ENCODE results near the gene HOXD12. TPM values are rescaled to one million over a fixed set of nuclear protein-coding genes. Genes with fewer than 3 reads are reported as not detected.

Gene HOXD12
- total and polyA plus RNA-seq, 2 experiments from 2014 or later, result not detected

- no peak overlapping the region for H3K4me3 ChIP-seq
- H2AFZ ChIP-seq, result no peak overlapping the region
- H3K4me1 ChIP-seq (ENCODE audit: insufficient read depth), result peaks cover 37% of the 10 kb centered on the region
- TF ChIP-seq EZH2 (IDR thresholded peaks at IDR 0.05; ENCODE audit: low read depth, unreplicated experiment), result peak; percentile 65
- TF ChIP-seq EZH2phosphoT487 (IDR thresholded peaks at IDR 0.05; ENCODE audit: unreplicated experiment), result no peak
- ATAC-seq (no peak), DNase-seq (ENCODE audit: low spot score) (no peak)
- no peak overlapping the region for H3K4me3 Mint-ChIP-seq
- no peak overlapping the region for H3K27ac Mint-ChIP-seq
- peaks cover 51% of the 10 kb centered on the region for H3F3A ChIP-seq (replicated peaks; ENCODE audit: low read depth)
- H3K9me2 ChIP-seq (ENCODE audit: insufficient read depth), result no peaks in the 10 kb centered on the region
- no peak overlapping the region for H3K27ac ChIP-seq (ENCODE audit: low read depth)
- peaks cover 99% of the 10 kb centered on the region for H3K27me3 ChIP-seq (ENCODE audit: insufficient read depth)
- H3K27me3 Mint-ChIP-seq (ENCODE audit: insufficient read depth, low read depth, poor library complexity), result peaks cover 94% of the 10 kb centered on the region
- H3K4me1 Mint-ChIP-seq, result peaks cover 20% of the 10 kb centered on the region
- H3K79me2 ChIP-seq (replicated peaks; ENCODE audit: insufficient read depth), result no peaks in the 10 kb centered on the region
- H3K36me3 ChIP-seq (ENCODE audit: insufficient read depth), result no peaks in the 10 kb centered on the region
- no peak overlapping the region for H3K4me2 ChIP-seq
- H3K9me3 Mint-ChIP-seq, result peaks cover 3% of the 10 kb centered on the region
- no peaks in the 10 kb centered on the region; the same call in 2 of the 3 replicates for H3K36me3 Mint-ChIP-seq (ENCODE audit: low read depth)
- peaks cover 31% of the 10 kb centered on the region for H4K20me1 ChIP-seq (replicated peaks; ENCODE audit: insufficient read depth)
Observed at GRCh38 chr2:176110415-176111308, 11.1 kb downstream of the HOXD12 start.

DNA sequence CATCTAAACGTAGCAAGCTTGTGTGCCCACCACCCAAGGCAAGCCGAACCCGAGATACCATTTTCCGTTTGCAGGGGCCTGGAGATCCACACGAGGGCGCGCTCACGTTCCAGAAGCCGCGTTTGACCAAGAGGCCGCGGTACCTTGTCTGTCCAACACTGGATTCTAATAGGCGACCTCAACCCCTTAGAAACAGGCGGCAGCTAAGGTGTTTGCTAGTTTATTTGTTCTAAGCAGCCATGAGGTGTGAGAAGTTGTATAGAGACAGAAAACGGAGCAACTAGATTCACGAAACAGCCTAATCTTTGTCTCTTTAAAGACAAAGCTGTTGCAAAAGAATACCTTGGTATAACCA is 11.7 kb downstream of the HOXD12 start:
- TF ChIP-seq ZNF114 (CRISPR knock-in tag; IDR thresholded peaks at IDR 0.05) (no peak), EZH2 (IDR thresholded peaks at IDR 0.05; ENCODE audit: low read depth, unreplicated experiment) (peak; percentile 79)
- TF ChIP-seq, protein P1, sequence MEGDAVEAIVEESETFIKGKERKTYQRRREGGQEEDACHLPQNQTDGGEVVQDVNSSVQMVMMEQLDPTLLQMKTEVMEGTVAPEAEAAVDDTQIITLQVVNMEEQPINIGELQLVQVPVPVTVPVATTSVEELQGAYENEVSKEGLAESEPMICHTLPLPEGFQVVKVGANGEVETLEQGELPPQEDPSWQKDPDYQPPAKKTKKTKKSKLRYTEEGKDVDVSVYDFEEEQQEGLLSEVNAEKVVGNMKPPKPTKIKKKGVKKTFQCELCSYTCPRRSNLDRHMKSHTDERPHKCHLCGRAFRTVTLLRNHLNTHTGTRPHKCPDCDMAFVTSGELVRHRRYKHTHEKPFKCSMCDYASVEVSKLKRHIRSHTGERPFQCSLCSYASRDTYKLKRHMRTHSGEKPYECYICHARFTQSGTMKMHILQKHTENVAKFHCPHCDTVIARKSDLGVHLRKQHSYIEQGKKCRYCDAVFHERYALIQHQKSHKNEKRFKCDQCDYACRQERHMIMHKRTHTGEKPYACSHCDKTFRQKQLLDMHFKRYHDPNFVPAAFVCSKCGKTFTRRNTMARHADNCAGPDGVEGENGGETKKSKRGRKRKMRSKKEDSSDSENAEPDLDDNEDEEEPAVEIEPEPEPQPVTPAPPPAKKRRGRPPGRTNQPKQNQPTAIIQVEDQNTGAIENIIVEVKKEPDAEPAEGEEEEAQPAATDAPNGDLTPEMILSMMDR (conservative IDR thresholded peaks at IDR 0.05; ENCODE audit: low read depth in 2 of 2), result peak; percentile 79 to 88
- no peak overlapping the region for H3K27ac ChIP-seq (ENCODE audit: low read depth)
- no peak overlapping the region for H3K4me2 ChIP-seq
- Mint-ChIP-seq H3K36me3 (ENCODE audit: low read depth) (no peaks in the 10 kb centered on the region; the same call in 2 of the 3 replicates), H3K27me3 (ENCODE audit: insufficient read depth, low read depth, poor library complexity) (peaks cover 94% of the 10 kb centered on the region), H3K27ac (no peak overlapping the region), H3K9me3 (peaks cover 3% of the 10 kb centered on the region), H3K4me1 (peaks cover 17% of the 10 kb centered on the region), H3K4me3 (no peak overlapping the region)
- no peaks in the 10 kb centered on the region for H3K36me3 ChIP-seq (ENCODE audit: insufficient read depth)
- H3K4me1 ChIP-seq (ENCODE audit: insufficient read depth), result peaks cover 38% of the 10 kb centered on the region
- H3F3A ChIP-seq (replicated peaks; ENCODE audit: low read depth), result peaks cover 49% of the 10 kb centered on the region
- peak; percentile 9 for ATAC-seq
- peak; percentile 94 for DNase-seq (ENCODE audit: low spot score)
- peaks cover 31% of the 10 kb centered on the region for H4K20me1 ChIP-seq (replicated peaks; ENCODE audit: insufficient read depth)
- peaks cover 99% of the 10 kb centered on the region for H3K27me3 ChIP-seq (ENCODE audit: insufficient read depth)
- no peak overlapping the region for H3K4me3 ChIP-seq
- H2AFZ ChIP-seq, result no peak overlapping the region
- no peaks in the 10 kb centered on the region for H3K9me2 ChIP-seq (ENCODE audit: insufficient read depth)
- H3K79me2 ChIP-seq (replicated peaks; ENCODE audit: insufficient read depth), result no peaks in the 10 kb centered on the region

GRCh38 chr2:176111846-176112374 is 12.3 kb downstream of the HOXD12 start:
- H3K4me2 ChIP-seq, result no peak overlapping the region
- Mint-ChIP-seq H3K4me3 (no peak overlapping the region), H3K4me1 (peaks cover 17% of the 10 kb centered on the region), H3K36me3 (ENCODE audit: low read depth) (peaks cover 5% of the 10 kb centered on the region; the same call in 1 of the 3 replicates), H3K9me3 (peaks cover 8% of the 10 kb centered on the region), H3K27ac (no peak overlapping the region), H3K27me3 (ENCODE audit: insufficient read depth, low read depth, poor library complexity) (peaks cover 96% of the 10 kb centered on the region)
- H3K9me2 ChIP-seq (ENCODE audit: insufficient read depth), result no peaks in the 10 kb centered on the region
- peaks cover 51% of the 10 kb centered on the region for H3F3A ChIP-seq (replicated peaks; ENCODE audit: low read depth)
- H3K27ac ChIP-seq (ENCODE audit: low read depth), result no peak overlapping the region
- H2AFZ ChIP-seq, result no peak overlapping the region
- peaks cover 99% of the 10 kb centered on the region for H3K27me3 ChIP-seq (ENCODE audit: insufficient read depth)
- peaks cover 38% of the 10 kb centered on the region for H3K4me1 ChIP-seq (ENCODE audit: insufficient read depth)
- ATAC-seq (no peak), DNase-seq (ENCODE audit: low spot score) (no peak)
- H3K79me2 ChIP-seq (replicated peaks; ENCODE audit: insufficient read depth), result no peaks in the 10 kb centered on the region
- H3K36me3 ChIP-seq (ENCODE audit: insufficient read depth), result no peaks in the 10 kb centered on the region
- H3K4me3 ChIP-seq, result no peak overlapping the region
- peaks cover 35% of the 10 kb centered on the region for H4K20me1 ChIP-seq (replicated peaks; ENCODE audit: insufficient read depth)
- TF ChIP-seq ZNF331 (CRISPR knock-in tag; IDR thresholded peaks at IDR 0.05; ENCODE audit: low read depth) (no peak), POLR2AphosphoS5 (IDR thresholded peaks at IDR 0.05; ENCODE audit: low read depth) (no peak), CREB1 (CRISPR knock-in tag; IDR thresholded peaks at IDR 0.05; ENCODE audit: low read depth) (no peak), STAT1 (IDR thresholded peaks at IDR 0.05; ENCODE audit: unreplicated experiment) (no peak), EZH2 (IDR thresholded peaks at IDR 0.05; ENCODE audit: low read depth, unreplicated experiment) (peak; percentile 70)
